SU-DHL-6 (cell line): ENCODE data around the gene WDSUB1.

Experiments used
- EZH2phosphoT487 ChIP-seq: fragments of 200-600 bp; sonication (generic), shearing (Covaris generic); conservative IDR thresholded peaks from 2 replicates; pipeline ENCODE4 v1.6.1; 2018; ENCODE audit warnings: mild to moderate bottlenecking, antibody characterized with exemption, low read length, moderate library complexity, mixed read lengths
- TF ChIP-seq, protein P1 (sequence below): fragments of 200-600 bp; sonication (generic); IDR thresholded peaks from one replicate; pipeline ENCODE4 v1.5.1; 2017; ENCODE audit warnings: antibody characterized with exemption, mild to moderate bottlenecking, low read length, moderate library complexity; ENCODE audit not compliant: insufficient read depth, poor library complexity, severe bottlenecking

DNA sequence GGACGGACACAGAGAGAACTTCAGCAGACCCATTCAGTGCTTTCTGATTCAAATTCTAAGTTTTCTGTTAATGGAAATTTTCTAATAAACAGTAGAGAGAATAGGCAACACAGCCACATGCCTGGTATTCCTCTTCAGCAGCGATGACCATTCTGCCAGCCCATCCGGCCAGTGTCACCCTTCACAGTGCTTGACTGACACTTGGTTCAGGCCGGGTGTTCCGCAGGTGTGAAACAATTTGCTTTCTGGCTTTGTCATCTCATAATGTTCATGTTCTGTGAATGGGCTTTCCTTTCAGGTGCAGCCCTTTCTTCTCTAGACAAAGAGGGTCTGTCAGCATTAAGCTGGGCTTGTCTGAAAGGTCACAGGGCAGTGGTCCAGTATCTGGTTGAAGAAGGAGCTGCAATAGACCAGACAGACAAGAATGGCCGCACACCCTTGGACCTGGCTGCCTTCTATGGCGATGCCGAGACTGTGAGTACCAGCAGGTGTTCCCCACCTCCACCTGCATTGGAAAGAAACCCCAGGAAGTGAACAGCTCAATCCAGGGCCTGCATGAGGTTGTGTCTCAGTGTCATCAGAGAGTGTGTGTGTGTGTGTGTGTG, 67.0 kb downstream of the WDSUB1 start:
- TF ChIP-seq, protein P1, sequence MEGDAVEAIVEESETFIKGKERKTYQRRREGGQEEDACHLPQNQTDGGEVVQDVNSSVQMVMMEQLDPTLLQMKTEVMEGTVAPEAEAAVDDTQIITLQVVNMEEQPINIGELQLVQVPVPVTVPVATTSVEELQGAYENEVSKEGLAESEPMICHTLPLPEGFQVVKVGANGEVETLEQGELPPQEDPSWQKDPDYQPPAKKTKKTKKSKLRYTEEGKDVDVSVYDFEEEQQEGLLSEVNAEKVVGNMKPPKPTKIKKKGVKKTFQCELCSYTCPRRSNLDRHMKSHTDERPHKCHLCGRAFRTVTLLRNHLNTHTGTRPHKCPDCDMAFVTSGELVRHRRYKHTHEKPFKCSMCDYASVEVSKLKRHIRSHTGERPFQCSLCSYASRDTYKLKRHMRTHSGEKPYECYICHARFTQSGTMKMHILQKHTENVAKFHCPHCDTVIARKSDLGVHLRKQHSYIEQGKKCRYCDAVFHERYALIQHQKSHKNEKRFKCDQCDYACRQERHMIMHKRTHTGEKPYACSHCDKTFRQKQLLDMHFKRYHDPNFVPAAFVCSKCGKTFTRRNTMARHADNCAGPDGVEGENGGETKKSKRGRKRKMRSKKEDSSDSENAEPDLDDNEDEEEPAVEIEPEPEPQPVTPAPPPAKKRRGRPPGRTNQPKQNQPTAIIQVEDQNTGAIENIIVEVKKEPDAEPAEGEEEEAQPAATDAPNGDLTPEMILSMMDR: no peak
- TF ChIP-seq EZH2phosphoT487: no peak
